ENCODE measurements around the gene DUSP14.

DNA sequence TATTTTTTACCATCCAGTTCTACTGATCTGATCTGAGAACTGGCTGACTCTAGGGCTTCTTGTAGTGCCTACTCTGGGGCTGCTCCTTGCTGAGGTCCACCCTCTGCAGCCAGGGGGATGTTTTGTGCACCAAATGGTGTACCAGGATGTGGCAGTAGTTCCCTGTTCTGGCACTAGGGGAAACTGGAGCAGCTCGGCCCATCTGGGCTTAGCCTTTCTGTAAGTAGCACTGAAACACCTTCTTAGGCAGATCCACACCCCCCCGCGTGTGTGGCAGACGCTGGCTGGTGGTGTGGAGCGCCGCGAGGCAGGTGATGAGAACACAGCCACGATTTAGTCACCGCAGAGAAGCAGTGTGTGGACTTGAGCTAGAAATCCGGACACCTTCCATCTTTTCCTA lies 17.0 kb downstream of the DUSP14 start:
- TF ChIP-seq, protein P1, sequence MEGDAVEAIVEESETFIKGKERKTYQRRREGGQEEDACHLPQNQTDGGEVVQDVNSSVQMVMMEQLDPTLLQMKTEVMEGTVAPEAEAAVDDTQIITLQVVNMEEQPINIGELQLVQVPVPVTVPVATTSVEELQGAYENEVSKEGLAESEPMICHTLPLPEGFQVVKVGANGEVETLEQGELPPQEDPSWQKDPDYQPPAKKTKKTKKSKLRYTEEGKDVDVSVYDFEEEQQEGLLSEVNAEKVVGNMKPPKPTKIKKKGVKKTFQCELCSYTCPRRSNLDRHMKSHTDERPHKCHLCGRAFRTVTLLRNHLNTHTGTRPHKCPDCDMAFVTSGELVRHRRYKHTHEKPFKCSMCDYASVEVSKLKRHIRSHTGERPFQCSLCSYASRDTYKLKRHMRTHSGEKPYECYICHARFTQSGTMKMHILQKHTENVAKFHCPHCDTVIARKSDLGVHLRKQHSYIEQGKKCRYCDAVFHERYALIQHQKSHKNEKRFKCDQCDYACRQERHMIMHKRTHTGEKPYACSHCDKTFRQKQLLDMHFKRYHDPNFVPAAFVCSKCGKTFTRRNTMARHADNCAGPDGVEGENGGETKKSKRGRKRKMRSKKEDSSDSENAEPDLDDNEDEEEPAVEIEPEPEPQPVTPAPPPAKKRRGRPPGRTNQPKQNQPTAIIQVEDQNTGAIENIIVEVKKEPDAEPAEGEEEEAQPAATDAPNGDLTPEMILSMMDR (IDR thresholded peaks at IDR 0.05) = peak in 4 of 6 experiments; percentile 7 to 48 (median 27)
- TF ChIP-seq POLR2A (IDR thresholded peaks at IDR 0.05) = no peak
